GM12875 (cell line): ENCODE data around the gene TNF.
"Not testable (repeated sequence)": the region's sequence is repeated elsewhere in the genome, so short reads cannot be mapped to it uniquely, and the experiment has no call there.

ENCODE experiments used
- H3K4me3 ChIP-seq: one replicate; pipeline ENCODE4 v1.5.1; 2011; ENCODE audit warnings: low read depth, low read length, control low read depth
- TF ChIP-seq, protein P1 (sequence below): IDR thresholded peaks from 2 replicates; pipeline ENCODE4 v1.5.1; 2011; ENCODE audit warnings: low read depth, mild to moderate bottlenecking, control low read depth, inconsistent platforms, low read length, moderate library complexity, borderline replicate concordance; ENCODE audit not compliant: insufficient read depth

TNF gene

DNA sequence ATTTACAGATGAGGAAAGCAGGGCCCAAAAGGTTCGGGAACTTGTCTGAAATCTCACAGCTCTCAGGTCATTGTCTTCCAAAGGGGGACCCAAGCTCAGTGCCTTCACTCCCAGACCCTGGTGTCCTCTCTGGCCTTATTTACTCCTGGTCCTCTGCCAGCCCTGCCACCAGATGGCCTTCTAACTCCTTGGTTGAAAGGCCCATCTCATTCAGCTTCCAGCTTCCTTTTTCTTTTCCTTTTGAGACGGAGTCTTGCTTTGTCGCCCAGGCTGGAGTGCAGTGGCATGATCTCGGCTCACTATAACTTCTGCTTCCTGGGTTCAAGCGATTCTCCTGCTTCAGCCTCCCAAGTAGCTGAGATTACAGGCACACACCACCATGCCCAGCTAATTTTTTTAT lies 24.0 kb upstream of the TNF start:
- H3K4me3 ChIP-seq = not testable (repeated sequence)
- TF ChIP-seq, protein P1, sequence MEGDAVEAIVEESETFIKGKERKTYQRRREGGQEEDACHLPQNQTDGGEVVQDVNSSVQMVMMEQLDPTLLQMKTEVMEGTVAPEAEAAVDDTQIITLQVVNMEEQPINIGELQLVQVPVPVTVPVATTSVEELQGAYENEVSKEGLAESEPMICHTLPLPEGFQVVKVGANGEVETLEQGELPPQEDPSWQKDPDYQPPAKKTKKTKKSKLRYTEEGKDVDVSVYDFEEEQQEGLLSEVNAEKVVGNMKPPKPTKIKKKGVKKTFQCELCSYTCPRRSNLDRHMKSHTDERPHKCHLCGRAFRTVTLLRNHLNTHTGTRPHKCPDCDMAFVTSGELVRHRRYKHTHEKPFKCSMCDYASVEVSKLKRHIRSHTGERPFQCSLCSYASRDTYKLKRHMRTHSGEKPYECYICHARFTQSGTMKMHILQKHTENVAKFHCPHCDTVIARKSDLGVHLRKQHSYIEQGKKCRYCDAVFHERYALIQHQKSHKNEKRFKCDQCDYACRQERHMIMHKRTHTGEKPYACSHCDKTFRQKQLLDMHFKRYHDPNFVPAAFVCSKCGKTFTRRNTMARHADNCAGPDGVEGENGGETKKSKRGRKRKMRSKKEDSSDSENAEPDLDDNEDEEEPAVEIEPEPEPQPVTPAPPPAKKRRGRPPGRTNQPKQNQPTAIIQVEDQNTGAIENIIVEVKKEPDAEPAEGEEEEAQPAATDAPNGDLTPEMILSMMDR = peak; percentile 62; the same call in 1 of the 2 replicates

DNA sequence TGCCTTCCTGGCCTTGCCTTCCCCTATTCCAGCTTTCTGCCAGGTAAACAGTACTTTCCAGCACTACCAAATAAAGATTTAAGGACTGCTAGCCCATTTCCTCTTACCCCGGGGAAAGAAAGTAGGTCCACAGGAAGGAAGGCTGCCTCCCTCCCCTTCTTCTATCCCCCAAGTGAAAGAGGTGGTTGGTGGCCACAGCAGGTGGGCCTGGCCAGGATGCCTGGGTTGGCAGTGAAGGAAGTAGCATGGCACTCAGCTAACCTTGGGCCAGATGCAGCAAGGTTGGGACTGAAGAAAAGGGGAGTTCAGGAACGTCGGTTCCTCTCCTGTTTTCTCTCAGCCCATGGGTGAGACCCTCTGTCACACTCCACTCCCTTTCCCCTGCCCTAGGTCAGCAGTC lies 19.1 kb upstream of the TNF start:
- TF ChIP-seq, protein P1 = no peak
- H3K4me3 ChIP-seq = no peak overlapping the region

DNA sequence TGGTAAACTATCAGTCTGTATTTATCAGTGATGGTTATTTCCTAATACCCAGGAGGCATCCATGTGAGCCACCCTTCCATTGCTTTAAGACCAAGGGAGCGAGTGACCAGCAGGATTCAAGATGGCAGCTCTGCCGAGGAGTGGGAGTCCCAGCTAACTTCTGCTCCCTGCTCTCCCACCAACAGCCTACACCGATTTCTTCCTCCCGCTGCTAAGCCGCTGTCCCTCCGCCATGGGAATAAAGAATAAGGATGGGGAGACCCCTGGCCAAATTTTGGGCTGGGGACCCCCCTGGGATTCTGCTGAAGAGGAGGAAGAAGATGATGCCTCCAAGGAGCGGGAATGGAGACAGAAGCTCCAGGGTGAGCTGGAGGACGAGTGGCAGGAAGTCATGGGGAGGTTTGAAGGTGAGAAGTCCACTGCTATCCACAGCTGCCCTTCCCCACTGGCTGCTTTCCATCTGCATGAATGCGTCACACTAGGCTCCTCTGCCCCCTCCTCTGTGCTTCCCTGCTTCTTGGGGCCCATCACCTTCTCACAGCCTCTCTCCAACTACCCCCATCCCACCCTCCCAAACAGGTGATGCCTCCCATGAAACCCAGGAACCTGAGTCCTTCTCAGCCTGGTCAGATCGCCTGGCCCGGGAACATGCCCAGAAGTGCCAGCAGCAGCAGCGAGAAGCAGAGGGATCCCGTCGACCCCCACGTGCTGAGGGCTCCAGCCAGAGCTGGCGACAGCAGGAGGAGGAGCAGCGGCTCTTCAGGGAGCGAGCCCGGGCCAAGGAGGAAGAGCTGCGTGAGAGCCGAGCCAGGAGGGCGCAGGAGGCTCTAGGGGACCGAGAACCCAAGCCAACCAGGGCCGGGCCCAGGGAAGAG lies 17.7 kb upstream of the TNF start:
- H3K4me3 ChIP-seq = peak overlapping the region; percentile 39
- TF ChIP-seq, protein P1 = no peak

DNA sequence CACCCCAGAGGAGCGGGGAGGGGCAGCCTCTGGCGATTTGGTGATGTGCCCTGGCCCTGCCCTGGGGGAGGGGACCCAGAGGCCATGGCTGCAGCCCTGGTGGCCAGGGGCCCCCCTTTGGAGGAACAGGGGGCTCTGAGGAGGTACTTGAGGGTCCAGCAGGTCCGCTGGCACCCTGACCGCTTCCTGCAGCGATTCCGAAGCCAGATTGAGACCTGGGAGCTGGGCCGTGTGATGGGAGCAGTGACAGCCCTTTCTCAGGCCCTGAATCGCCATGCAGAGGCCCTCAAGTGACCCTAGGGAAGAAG lies 17.1 kb upstream of the TNF start:
- H3K4me3 ChIP-seq = peak overlapping the region; percentile 39
- TF ChIP-seq, protein P1 = no peak

DNA sequence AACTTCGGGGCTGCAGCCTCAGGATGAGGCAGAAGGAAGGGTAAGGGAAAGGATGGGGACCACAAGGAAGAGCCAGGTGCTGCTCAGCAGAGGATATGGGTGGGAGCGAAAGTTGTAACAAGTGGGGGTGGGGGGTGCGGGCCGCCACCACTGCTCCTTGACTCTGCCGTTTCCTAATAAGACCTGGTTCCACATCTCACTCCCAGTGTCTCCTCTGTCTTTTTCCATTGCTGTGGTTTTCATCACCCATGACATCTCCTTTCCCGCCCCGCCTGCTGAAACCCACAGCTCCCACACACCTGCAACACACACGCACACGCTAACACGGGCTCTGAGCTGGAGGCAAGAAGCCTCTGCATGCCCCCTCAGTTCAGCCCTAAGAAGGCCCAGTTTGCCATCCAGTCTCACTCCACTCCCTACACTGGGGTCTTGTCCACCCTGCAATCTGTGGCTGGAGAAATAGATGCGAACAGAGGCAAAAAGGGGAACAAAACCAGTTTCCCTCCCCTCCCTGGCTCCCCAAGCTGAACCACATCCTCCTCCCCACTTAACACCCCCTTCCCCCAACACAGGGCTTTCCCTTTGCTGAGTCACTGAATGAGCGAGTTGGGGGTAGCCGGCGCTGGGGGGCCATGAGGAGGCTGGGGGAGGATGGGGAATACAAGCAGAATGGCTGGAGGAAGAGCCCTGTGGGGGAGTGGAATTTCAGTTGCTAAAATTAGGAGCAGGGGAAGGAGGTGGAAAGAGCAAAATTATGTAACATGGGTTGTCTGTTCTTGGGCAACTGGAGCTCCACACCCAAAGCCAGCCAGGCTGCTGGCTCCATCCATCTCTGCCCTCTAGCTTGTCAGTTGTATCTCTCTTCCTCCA lies 16.5 kb upstream of the TNF start:
- peak overlapping the region; percentile 49 for H3K4me3 ChIP-seq
- TF ChIP-seq, protein P1 = no peak

DNA sequence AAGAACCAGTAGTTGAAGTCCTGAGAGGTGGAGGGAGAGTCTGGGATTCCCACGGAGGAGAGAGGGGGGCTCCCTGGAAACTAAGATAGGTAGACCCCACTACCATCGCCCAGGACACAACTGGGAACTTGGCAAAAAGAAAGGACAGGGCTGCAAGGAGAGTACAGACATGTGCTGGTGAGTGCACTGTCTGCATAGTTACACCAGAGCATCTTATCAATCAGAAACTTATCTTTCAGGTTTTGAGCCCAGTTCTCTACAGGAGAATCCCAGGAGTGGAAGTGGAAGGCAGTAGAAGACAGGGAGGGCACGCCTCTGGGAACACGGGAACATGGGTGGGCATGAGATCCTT lies 15.8 kb upstream of the TNF start:
- H3K4me3 ChIP-seq = peak overlapping the region; percentile 49
- TF ChIP-seq, protein P1 = no peak
